CD4-positive, CD25-positive, alpha-beta regulatory T cell (primary cell): Measurements from ENCODE around the gene TRPV5. TPM values are rescaled to one million over a fixed set of nuclear protein-coding genes. Genes with fewer than 3 reads are reported as not detected.

Source experiments
- ATAC-seq, 2 donors: fragments of 150-1000 bp; cut with Tn5 transposase; one replicate each; pipeline ENCODE4 v1.10.0; 2021; ENCODE audit warnings: low read depth in 2 of 2, moderate number of reproducible peaks in 2 of 2, moderate library complexity in 1 of 2
- DNase-seq, 3 donors: peaks; one replicate each; pipeline versions ENCODE4 v3.0.0 to v3.0.0-alpha.2; 2012 to 2022; ENCODE audit warnings: mixed read lengths in 1 of 3
- H3K27ac ChIP-seq: one replicate; pipeline ENCODE4 v1.7.0; 2013; ENCODE audit warnings: mild to moderate bottlenecking, low read length; ENCODE audit not compliant: insufficient read depth, poor library complexity, severe bottlenecking
- H3K27me3 ChIP-seq: one replicate; pipeline ENCODE4 v1.7.0; 2013; ENCODE audit warnings: low read length; ENCODE audit not compliant: control insufficient read depth, insufficient read depth
- H3K36me3 ChIP-seq: one replicate; pipeline ENCODE4 v1.7.0; 2013; ENCODE audit warnings: mild to moderate bottlenecking, low read length, moderate library complexity; ENCODE audit not compliant: control insufficient read depth, insufficient read depth
- H3K4me1 ChIP-seq: 2 replicates; pipeline ENCODE4 v1.7.0; 2013; ENCODE audit warnings: mild to moderate bottlenecking, low read length; ENCODE audit not compliant: insufficient read depth, control insufficient read depth, poor library complexity, severe bottlenecking
- H3K4me3 ChIP-seq: one replicate; pipeline ENCODE4 v1.7.0; 2013; ENCODE audit warnings: low read depth, mild to moderate bottlenecking, low read length, moderate library complexity
- H3K9me3 ChIP-seq, 2 experiments: 1 replicate in 1 of 2; 2 replicates in 1 of 2; pipeline ENCODE4 v1.7.0; 2013; ENCODE audit warnings: low read length in 2 of 2, mild to moderate bottlenecking in 1 of 2, moderate library complexity in 1 of 2; ENCODE audit not compliant: control insufficient read depth in 2 of 2
- H3K27ac Mint-ChIP-seq, 3 donors: one replicate each; pipeline ENCODE4 v1.8.0; 2020 to 2022; ENCODE audit warnings: mild to moderate bottlenecking in 3 of 3, mixed read lengths in 3 of 3, moderate library complexity in 2 of 3
- H3K27me3 Mint-ChIP-seq: one replicate; pipeline ENCODE4 v1.8.0; 2022; ENCODE audit warnings: mild to moderate bottlenecking, mixed read lengths
- H3K36me3 Mint-ChIP-seq: one replicate; pipeline ENCODE4 v1.8.0; 2020; ENCODE audit warnings: mixed read lengths
- H3K4me1 Mint-ChIP-seq, 4 donors: one replicate each; pipeline ENCODE4 v1.8.0; 2020 to 2022; ENCODE audit warnings: mixed read lengths in 4 of 4, mild to moderate bottlenecking in 1 of 4
- H3K4me3 Mint-ChIP-seq, 4 donors: one replicate each; pipeline ENCODE4 v1.8.0; 2020 to 2022; ENCODE audit warnings: mild to moderate bottlenecking in 4 of 4, mixed read lengths in 4 of 4, moderate library complexity in 3 of 4
- H3K9me3 Mint-ChIP-seq, 7 donors: one replicate each; pipeline ENCODE4 v1.8.0; 2020 to 2022; ENCODE audit warnings: mixed read lengths in 7 of 7, mild to moderate bottlenecking in 3 of 7, moderate library complexity in 2 of 7
- polyA plus RNA-seq, 4 donors: library from polyadenylated mRNA; unstranded; fragments of 300-500 nt; fragmentation: Illumina TruSeq; gene quantifications; one replicate each; pipeline ENCODE4 v1.2.3, GENCODE V29; 2021
- total RNA-seq: library from RNA; stranded (reverse); gene quantifications from one replicate; pipeline ENCODE4 v1.2.3, GENCODE V29; 2022

The TRPV5 gene
- total and polyA plus RNA-seq, 5 donors from 2014 or later = not detected

DNA sequence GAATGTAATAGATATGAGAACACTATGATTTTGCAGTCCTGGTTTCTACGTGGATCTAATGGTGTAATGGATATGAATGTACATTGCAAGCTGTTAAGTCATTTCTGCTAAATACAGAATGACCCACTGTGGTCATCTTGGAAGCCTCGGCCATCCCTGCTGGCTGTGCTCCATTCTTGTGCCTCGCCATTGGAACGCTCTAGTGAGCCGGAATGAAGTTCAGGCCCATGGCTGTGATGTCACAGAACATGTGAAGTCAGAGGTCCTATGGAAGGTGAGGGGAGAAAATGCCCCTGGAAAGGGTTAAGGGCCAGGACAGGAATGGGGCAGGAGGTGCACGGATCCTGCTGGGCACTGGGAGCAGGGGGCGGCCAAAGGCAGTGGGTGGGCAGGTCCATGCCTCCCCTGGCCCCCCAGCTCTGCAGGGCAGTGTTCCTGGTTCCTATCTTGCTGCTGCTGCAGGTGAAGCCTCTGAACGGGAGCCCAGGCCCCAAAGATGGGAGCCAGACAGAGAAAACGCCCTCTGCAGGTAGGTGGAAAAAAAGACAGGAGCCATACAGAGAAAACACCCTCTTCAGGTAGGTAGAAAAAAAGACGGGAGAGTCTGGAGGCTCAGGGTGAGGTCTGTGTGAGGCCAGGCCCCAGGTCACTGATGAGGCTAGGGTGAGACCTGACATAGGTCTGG, 5.8 kb upstream of the TRPV5 start, which contains the start of gene LLCFC1:
LLCFC1 (plus strand) TSS at position 259 of the 685 bp plus-strand sequence; CDS start at position 397, 138 bp downstream.
- Histone ChIP-seq H3K9me3 (no peaks in the 10 kb centered on the region), H3K4me1 (no peaks in the 10 kb centered on the region), H3K36me3 (no peaks in the 10 kb centered on the region), H3K4me3 (no peak within 1 kb of the TSS), H3K27ac (no peak within 1 kb of the TSS), H3K27me3 (no peaks in the 10 kb centered on the region)
- Mint-ChIP-seq H3K9me3 (peaks cover 0 to 2% (median 0%) of the 10 kb centered on the region in 7 donors), H3K27ac (peak within 1 kb of the TSS in 1 of 3 donors; percentile 69), H3K4me3 (no peak within 1 kb of the TSS), H3K4me1 (no peaks in the 10 kb centered on the region), H3K27me3 (peaks cover 4% of the 10 kb centered on the region), H3K36me3 (no peaks in the 10 kb centered on the region)
- ATAC-seq (peak in 1 of 2 donors; percentile 19), DNase-seq (peak in 1 of 3 donors; percentile 19)

DNA sequence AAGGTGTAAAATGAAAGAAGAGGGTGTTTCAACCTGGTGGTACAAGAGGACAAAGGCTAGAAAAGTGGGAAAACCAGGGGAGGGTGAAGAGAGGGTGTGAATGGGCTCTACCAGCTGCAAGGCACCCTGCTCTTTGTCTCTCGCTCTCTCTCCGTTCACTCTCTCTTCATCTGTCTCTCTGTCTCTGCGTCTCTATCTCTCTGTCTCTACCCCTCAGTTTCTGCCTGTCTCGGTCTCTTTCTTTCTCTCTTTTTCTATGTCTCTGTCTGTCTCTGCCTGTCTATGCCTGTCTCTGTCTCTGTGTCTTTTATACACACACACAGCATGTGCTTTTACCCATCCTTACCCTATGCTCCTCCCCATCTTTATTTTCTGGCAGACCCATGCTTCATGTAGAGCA, 5.1 kb upstream of the TRPV5 start:
- Mint-ChIP-seq H3K9me3 (peaks cover 0 to 2% (median 0%) of the 10 kb centered on the region in 7 donors), H3K4me1 (peaks cover 0 to under 1% (median 0%) of the 10 kb centered on the region in 4 donors), H3K36me3 (no peaks in the 10 kb centered on the region), H3K27ac (no peak overlapping the region), H3K4me3 (no peak overlapping the region), H3K27me3 (peaks cover 7% of the 10 kb centered on the region)
- DNase-seq = no peak
- Histone ChIP-seq H3K27me3 (no peaks in the 10 kb centered on the region), H3K36me3 (no peaks in the 10 kb centered on the region), H3K27ac (no peak overlapping the region), H3K4me1 (no peaks in the 10 kb centered on the region), H3K4me3 (no peak overlapping the region), H3K9me3 (no peaks in the 10 kb centered on the region)
- ATAC-seq = no peak

DNA sequence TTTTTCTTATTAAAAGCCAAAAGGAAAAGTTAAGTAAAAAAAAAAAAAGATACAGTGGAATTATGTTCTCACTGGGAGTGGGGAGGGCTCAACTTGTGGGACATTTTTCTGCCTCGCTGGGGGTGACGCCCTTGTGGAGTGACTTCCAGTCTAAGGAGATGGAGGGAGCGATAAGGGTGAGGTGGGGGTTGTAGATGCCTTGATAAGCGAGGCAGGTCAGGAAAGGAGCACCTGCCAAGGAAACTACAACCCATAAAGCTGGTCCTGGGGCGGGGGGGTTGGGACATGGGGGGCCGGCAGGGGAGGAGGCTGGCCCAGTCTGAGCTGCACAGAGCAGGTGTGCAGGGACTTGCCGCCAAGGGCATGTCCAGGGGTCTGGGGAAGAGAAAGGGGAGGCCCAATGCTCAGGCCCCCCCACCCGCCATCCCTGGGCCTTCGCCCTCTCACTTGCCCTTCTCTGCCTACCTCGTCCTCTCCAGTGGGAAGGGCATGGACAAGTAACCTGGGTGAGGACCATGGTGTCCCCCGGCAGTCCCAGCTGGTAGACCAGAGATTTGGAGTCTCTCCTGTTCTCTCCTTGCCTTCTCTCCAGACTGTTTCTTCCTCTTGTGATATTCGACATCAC, 2.5 kb upstream of the TRPV5 start:
- Mint-ChIP-seq H3K36me3 (no peaks in the 10 kb centered on the region), H3K27ac (no peak overlapping the region), H3K27me3 (peaks cover 16% of the 10 kb centered on the region), H3K9me3 (peaks cover 0 to 3% (median 0%) of the 10 kb centered on the region in 7 donors), H3K4me1 (peaks cover 0 to 3% (median 0%) of the 10 kb centered on the region in 4 donors), H3K4me3 (no peak overlapping the region)
- Histone ChIP-seq H3K4me3 (no peak overlapping the region), H3K36me3 (no peaks in the 10 kb centered on the region), H3K4me1 (no peaks in the 10 kb centered on the region), H3K9me3 (no peaks in the 10 kb centered on the region), H3K27ac (no peak overlapping the region), H3K27me3 (no peaks in the 10 kb centered on the region)
- ATAC-seq (no peak), DNase-seq (no peak)

DNA sequence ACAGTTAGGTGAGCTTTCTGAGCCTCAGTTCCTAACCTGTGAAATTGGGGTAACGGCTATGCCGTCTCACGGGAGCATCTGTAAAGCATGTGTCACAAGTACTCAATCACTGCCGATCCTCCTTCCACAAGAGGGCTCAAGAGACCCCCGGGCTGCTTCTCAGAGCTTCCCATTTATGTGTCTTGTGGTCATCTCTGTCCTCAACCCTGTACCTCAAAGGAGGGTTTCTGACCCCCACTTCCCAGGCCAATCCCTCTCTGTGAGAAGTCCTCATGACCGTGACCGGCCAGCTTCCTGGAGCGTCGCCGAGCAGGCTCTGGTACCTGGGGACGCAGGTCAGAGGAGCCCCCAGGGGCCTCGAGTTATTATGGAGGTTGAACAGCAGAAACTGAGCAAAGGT, 510 bp upstream of the TRPV5 start:
- Mint-ChIP-seq H3K27me3 (peaks cover 20% of the 10 kb centered on the region), H3K4me3 (no peak overlapping the region), H3K27ac (no peak overlapping the region), H3K36me3 (no peaks in the 10 kb centered on the region), H3K4me1 (peaks cover 0 to 3% (median 0%) of the 10 kb centered on the region in 4 donors), H3K9me3 (peaks cover 0 to 3% (median 0%) of the 10 kb centered on the region in 7 donors)
- no peaks in the 10 kb centered on the region for H3K9me3 ChIP-seq
- H3K36me3 ChIP-seq = no peaks in the 10 kb centered on the region
- H3K27me3 ChIP-seq = no peaks in the 10 kb centered on the region
- H3K4me3 ChIP-seq = no peak overlapping the region
- H3K27ac ChIP-seq = no peak overlapping the region
- H3K4me1 ChIP-seq = no peaks in the 10 kb centered on the region
- no peak for DNase-seq
- ATAC-seq = no peak

DNA sequence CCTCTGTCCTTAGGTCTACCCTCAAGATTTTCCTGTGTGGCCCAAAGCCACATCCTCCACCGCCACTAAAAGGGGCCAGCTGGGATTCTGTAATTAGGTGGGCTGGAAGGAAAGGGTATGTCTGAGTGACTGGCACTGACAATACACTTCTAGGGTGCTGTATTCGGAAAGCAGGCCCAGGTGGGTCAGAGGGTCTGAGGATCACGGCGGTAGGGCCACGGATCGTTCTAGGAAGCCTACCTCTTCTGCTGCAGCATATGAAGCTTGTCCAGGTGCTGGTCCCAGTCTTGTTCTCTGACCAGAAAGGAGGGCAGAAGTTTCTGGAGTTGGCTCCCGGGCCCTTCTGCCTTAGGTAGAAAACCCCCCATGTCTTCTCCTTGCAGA, 462 bp downstream of the TRPV5 start:
- H3K9me3 ChIP-seq = no peaks in the 10 kb centered on the region
- Mint-ChIP-seq H3K27me3 (peaks cover 20% of the 10 kb centered on the region), H3K36me3 (no peaks in the 10 kb centered on the region), H3K9me3 (peaks cover 0 to 3% (median 0%) of the 10 kb centered on the region in 7 donors), H3K27ac (no peak overlapping the region), H3K4me3 (no peak overlapping the region), H3K4me1 (peaks cover 0 to 3% (median 0%) of the 10 kb centered on the region in 4 donors)
- H3K36me3 ChIP-seq = no peaks in the 10 kb centered on the region
- DNase-seq (no peak), ATAC-seq (no peak)
- no peak overlapping the region for H3K4me3 ChIP-seq
- H3K27me3 ChIP-seq = no peaks in the 10 kb centered on the region
- H3K27ac ChIP-seq = no peak overlapping the region
- no peaks in the 10 kb centered on the region for H3K4me1 ChIP-seq

DNA sequence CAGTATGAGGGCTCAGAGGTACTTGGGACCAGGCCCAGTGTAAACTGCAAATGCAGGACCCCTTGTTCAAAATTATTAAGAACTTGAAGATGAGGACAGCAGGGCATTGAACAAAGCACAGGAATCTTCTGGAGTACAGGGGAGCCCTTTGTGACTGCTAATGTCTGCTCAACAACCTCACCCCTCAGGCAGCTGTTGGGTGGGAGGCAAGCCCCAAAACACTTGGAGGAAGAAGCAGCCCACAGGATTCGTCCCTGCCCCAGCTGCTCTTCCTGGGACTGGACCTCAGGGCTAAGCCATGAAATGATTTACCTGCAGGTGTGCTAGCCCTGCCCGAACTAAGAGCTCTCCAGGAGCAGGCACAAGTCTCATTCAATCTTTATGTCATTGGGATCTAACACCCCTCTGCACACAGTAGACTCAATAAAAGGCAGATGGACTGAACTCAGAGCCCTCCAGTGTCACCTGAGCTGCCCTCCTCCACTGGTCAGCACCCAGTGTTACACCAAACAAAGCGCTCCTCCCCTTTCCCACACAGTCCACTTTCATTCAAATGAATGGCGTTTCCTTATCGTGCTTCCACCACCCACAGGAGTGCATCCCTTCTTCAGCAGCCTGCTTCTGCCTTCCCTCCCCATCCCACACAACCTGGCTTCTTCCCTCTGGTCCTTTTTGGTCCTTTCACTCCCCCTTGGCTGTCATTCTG, 1.0 kb downstream of the TRPV5 start:
- Mint-ChIP-seq H3K27ac (no peak overlapping the region), H3K4me3 (no peak overlapping the region), H3K36me3 (no peaks in the 10 kb centered on the region), H3K9me3 (peaks cover 0 to 3% (median 0%) of the 10 kb centered on the region in 7 donors), H3K27me3 (peaks cover 20% of the 10 kb centered on the region), H3K4me1 (peaks cover 0 to 3% (median 0%) of the 10 kb centered on the region in 4 donors)
- ATAC-seq (no peak), DNase-seq (no peak)
- Histone ChIP-seq H3K4me1 (no peaks in the 10 kb centered on the region), H3K36me3 (no peaks in the 10 kb centered on the region), H3K27me3 (no peaks in the 10 kb centered on the region), H3K9me3 (no peaks in the 10 kb centered on the region), H3K4me3 (no peak overlapping the region), H3K27ac (no peak overlapping the region)

DNA sequence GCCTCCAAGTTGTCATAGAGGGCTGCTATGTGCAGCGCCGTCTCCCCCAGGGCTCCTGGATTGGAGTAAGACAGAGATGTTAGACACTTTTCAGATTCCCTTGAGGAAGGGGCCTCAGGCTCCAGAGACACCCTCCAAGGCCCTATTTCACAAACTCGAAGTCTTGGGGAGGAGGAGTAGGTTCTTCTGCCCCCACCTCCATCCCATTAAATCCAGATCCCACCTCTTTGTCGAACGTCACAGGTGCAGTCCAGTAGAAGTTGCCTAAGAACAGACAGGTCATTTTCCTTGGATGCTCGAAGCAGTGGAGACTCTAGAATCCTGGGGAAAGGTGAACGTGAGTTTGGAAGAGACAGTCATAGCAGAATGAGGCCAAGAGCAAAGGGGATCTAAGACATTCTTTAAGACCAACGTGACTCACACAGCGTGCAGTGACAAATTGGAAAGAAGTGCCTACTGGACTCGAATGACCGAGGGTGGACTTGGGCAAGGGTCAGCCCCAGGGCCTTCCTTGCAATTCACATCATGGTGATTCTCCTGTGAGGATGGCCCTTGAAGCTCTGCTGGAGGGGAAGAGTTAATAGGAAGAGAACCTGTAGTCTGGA, 3.3 kb downstream of the TRPV5 start:
- ATAC-seq (no peak), DNase-seq (no peak)
- Histone ChIP-seq H3K36me3 (no peaks in the 10 kb centered on the region), H3K4me3 (no peak overlapping the region), H3K27ac (no peak overlapping the region), H3K4me1 (no peaks in the 10 kb centered on the region), H3K9me3 (no peaks in the 10 kb centered on the region), H3K27me3 (no peaks in the 10 kb centered on the region)
- Mint-ChIP-seq H3K27me3 (peaks cover 20% of the 10 kb centered on the region), H3K36me3 (no peaks in the 10 kb centered on the region), H3K4me3 (no peak overlapping the region), H3K4me1 (peaks cover 0 to 3% (median 0%) of the 10 kb centered on the region in 4 donors), H3K9me3 (peaks cover 0 to 3% (median 0%) of the 10 kb centered on the region in 7 donors), H3K27ac (no peak overlapping the region)
